Smooth muscle cell (in vitro differentiated cells): ENCODE data around the gene ILKAP. TPM values are rescaled to one million over a fixed set of nuclear protein-coding genes. Genes with fewer than 3 reads are reported as not detected.

Experiments
- DNase-seq: peaks from one replicate; lab custom pipeline; 2025; ENCODE audit not compliant: unreplicated experiment; lab: John Stamatoyannopoulos, UW
- H2AFZ ChIP-seq: fragments of 200-600 bp; sonication (generic); 2 replicates; pipeline ENCODE4 v1.6.0; 2016; ENCODE audit warnings: antibody characterized with exemption, low read depth, mild to moderate bottlenecking
- H3F3A ChIP-seq: fragments of 200-600 bp; sonication (generic); 2 replicates; pipeline ENCODE4 v1.6.0; 2017; ENCODE audit warnings: antibody characterized with exemption, low read depth
- H3K27ac ChIP-seq: fragments of 200-600 bp; sonication (generic); 2 replicates; pipeline ENCODE4 v1.5.1; 2016; ENCODE audit warnings: low read depth, mild to moderate bottlenecking
- H3K27me3 ChIP-seq: fragments of 200-600 bp; sonication (generic); 2 replicates; pipeline ENCODE4 v1.6.1; 2016; ENCODE audit warnings: low read depth, mild to moderate bottlenecking
- H3K36me3 ChIP-seq: fragments of 200-600 bp; sonication (generic); 2 replicates; pipeline ENCODE4 v1.5.1; 2016; ENCODE audit warnings: low read depth
- H3K4me1 ChIP-seq: fragments of 200-600 bp; sonication (generic); 2 replicates; pipeline ENCODE4 v1.5.1; 2016; ENCODE audit warnings: low read depth
- H3K4me2 ChIP-seq: fragments of 200-600 bp; sonication (generic); 2 replicates; pipeline ENCODE4 v1.6.0; 2016; ENCODE audit warnings: mild to moderate bottlenecking
- H3K4me3 ChIP-seq: fragments of 200-600 bp; sonication (generic); 2 replicates; pipeline ENCODE4 v1.5.1; 2016; ENCODE audit warnings: mild to moderate bottlenecking
- H3K79me2 ChIP-seq: fragments of 200-600 bp; sonication (generic); 2 replicates; pipeline ENCODE4 v1.6.0; 2016; ENCODE audit warnings: low read depth, mild to moderate bottlenecking
- H3K9ac ChIP-seq: fragments of 200-600 bp; sonication (generic); 2 replicates; pipeline ENCODE4 v1.6.0; 2016; ENCODE audit warnings: low read depth
- H3K9me3 ChIP-seq: fragments of 200-600 bp; sonication (generic); replicated peaks from 2 replicates; pipeline ENCODE4 v1.5.1; 2016; ENCODE audit warnings: low read depth
- H4K20me1 ChIP-seq: fragments of 200-600 bp; sonication (generic); 2 replicates; pipeline ENCODE4 v1.6.0; 2016; ENCODE audit warnings: low read depth
- WGBS: methylation state at CpG from one replicate; pipeline ENCODE4 v1.1.7; 2016; ENCODE audit warnings: low lambda C conversion rate; 5-methylcytosine and 5-hydroxymethylcytosine counted together
- polyA plus RNA-seq: library from polyadenylated mRNA; unstranded; fragments of >200 nt; fragmentation: Nextera tagmentation; extraction: Ambion mirVana; gene quantifications from 2 replicates; pipeline ENCODE4 v1.2.1, GENCODE V29; 2016
- total RNA-seq: library from RNA; depleted of rRNA; stranded (reverse); fragments of >200 nt; gene quantifications from 2 replicates; pipeline ENCODE4 v1.2.3, GENCODE V29; 2014
- TF ChIP-seq, protein P1 (sequence below): fragments of 200-600 bp; sonication (generic); IDR thresholded peaks from 2 replicates; pipeline ENCODE4 v1.5.1; 2017; ENCODE audit warnings: borderline replicate concordance, mild to moderate bottlenecking, antibody characterized with exemption; ENCODE audit not compliant: insufficient read depth, poor library complexity, severe bottlenecking

The ILKAP gene
- total and polyA plus RNA-seq, 2 experiments from 2014 or later: 12.0 to 21.9 TPM

DNA sequence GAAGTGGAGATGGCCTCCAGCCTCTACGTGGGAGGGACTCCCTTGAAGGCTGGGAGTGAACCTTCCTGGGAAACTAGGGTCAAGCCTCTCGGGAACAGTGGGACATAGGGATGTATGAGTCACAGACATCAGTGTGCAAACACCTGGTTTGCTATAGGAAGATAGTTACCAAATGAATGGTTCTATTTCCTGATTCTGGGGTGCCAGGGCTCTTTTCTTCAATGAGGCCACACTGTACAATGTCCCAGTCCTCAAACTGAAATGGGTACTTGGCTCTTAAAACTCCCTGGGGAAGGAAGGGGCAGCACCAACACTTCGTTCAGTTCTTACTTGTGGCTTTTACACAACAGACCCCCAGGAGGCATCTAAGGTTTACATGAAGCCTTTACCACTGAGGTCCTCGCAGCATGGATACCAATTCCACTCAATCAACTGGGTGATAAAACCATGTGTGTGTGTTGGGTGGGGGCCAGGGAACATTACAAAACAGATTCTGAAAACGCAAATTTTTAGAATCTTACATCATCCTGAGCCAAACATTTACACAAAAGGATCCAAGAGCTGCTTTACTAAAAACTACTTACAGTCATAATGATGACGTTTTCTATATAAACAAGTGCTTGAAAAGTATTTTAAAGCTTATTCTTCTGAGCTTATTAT lies 34.3 kb downstream of the ILKAP start:
- WGBS: 70% methylated on average over 6 of the region's 6 CpGs
- Histone ChIP-seq H3K4me3 (no peak overlapping the region), H3K4me2 (peak overlapping the region; percentile 38), H3K9me3 (no peaks in the 10 kb centered on the region), H3K4me1 (no peaks in the 10 kb centered on the region), H3K27me3 (peaks cover 12% of the 10 kb centered on the region), H3F3A (peaks cover 8% of the 10 kb centered on the region), H3K79me2 (no peaks in the 10 kb centered on the region), H4K20me1 (no peaks in the 10 kb centered on the region), H2AFZ (no peak overlapping the region), H3K9ac (peak overlapping the region; percentile 50), H3K27ac (peak overlapping the region; percentile 89), H3K36me3 (no peaks in the 10 kb centered on the region)
- TF ChIP-seq, protein P1, sequence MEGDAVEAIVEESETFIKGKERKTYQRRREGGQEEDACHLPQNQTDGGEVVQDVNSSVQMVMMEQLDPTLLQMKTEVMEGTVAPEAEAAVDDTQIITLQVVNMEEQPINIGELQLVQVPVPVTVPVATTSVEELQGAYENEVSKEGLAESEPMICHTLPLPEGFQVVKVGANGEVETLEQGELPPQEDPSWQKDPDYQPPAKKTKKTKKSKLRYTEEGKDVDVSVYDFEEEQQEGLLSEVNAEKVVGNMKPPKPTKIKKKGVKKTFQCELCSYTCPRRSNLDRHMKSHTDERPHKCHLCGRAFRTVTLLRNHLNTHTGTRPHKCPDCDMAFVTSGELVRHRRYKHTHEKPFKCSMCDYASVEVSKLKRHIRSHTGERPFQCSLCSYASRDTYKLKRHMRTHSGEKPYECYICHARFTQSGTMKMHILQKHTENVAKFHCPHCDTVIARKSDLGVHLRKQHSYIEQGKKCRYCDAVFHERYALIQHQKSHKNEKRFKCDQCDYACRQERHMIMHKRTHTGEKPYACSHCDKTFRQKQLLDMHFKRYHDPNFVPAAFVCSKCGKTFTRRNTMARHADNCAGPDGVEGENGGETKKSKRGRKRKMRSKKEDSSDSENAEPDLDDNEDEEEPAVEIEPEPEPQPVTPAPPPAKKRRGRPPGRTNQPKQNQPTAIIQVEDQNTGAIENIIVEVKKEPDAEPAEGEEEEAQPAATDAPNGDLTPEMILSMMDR: no peak
- no peak for DNase-seq

- no peaks in the 10 kb centered on the region for H3K79me2 ChIP-seq
- peak overlapping the region; percentile 25 for H3K9ac ChIP-seq
- TF ChIP-seq, protein P1: no peak
- no peaks in the 10 kb centered on the region for H4K20me1 ChIP-seq
- H3K4me2 ChIP-seq: no peak overlapping the region
- no peaks in the 10 kb centered on the region for H3K36me3 ChIP-seq
- peaks cover 8% of the 10 kb centered on the region for H3F3A ChIP-seq
- no peak overlapping the region for H2AFZ ChIP-seq
- no peak for DNase-seq
- peaks cover 20% of the 10 kb centered on the region for H3K27me3 ChIP-seq
- WGBS: 99% methylated on average over 13 of the region's 13 CpGs
- H3K27ac ChIP-seq: peak overlapping the region; percentile 89
- no peak overlapping the region for H3K4me3 ChIP-seq
- peaks cover 5% of the 10 kb centered on the region for H3K4me1 ChIP-seq
- H3K9me3 ChIP-seq: no peaks in the 10 kb centered on the region
Measured at GRCh38 chr2:238168196-238169047, 35.1 kb downstream of the ILKAP start.

GRCh38 chr2:238167761-238168160 lies 35.7 kb downstream of the ILKAP start:
- no peaks in the 10 kb centered on the region for H3K36me3 ChIP-seq
- no peak overlapping the region for H3K9ac ChIP-seq
- H3K79me2 ChIP-seq: no peaks in the 10 kb centered on the region
- H2AFZ ChIP-seq: no peak overlapping the region
- H3K27ac ChIP-seq: no peak overlapping the region
- H3K4me3 ChIP-seq: no peak overlapping the region
- 88% methylated on average over 8 of the region's 8 CpGs for WGBS
- H3K27me3 ChIP-seq: peaks cover 27% of the 10 kb centered on the region
- DNase-seq: no peak
- no peaks in the 10 kb centered on the region for H4K20me1 ChIP-seq
- no peak overlapping the region for H3K4me2 ChIP-seq
- peaks cover 5% of the 10 kb centered on the region for H3K4me1 ChIP-seq
- TF ChIP-seq, protein P1: no peak
- no peaks in the 10 kb centered on the region for H3K9me3 ChIP-seq
- H3F3A ChIP-seq: peaks cover 8% of the 10 kb centered on the region
